Natural killer cell (primary cell): ENCODE measurements around the gene RBM5. TPM values are rescaled to one million over a fixed set of nuclear protein-coding genes. Genes with fewer than 3 reads are reported as not detected.

Experiments used
- ATAC-seq, 3 donors: fragments of 150-1000 bp in 2 of 3; fragments of 200-7000 bp in 1 of 3; cut with Tn5 transposase; 1 replicate in 1 of 3; 2 replicates in 2 of 3; pipeline ENCODE4 v1.10.0; 2021; ENCODE audit warnings: mild to moderate bottlenecking in 2 of 3, moderate library complexity in 2 of 3
- DNase-seq, 2 donors: peaks; one replicate each; pipeline versions ENCODE4 v3.0.0 to v3.0.0-alpha.2; 2013 to 2021; ENCODE audit warnings: mixed read lengths in 1 of 2
- H3K27ac ChIP-seq: one replicate; pipeline ENCODE4 v1.5.1; 2013; ENCODE audit warnings: mild to moderate bottlenecking, low read length
- H3K27me3 ChIP-seq: one replicate; pipeline ENCODE4 v1.6.1; 2013; ENCODE audit warnings: low read length; ENCODE audit not compliant: control insufficient read depth, insufficient read depth
- H3K36me3 ChIP-seq: one replicate; pipeline ENCODE4 v1.6.1; 2013; ENCODE audit warnings: low read length; ENCODE audit not compliant: control insufficient read depth, insufficient read depth
- H3K4me1 ChIP-seq: one replicate; pipeline ENCODE4 v1.6.1; 2013; ENCODE audit warnings: low read length; ENCODE audit not compliant: control insufficient read depth, insufficient read depth
- H3K4me3 ChIP-seq: one replicate; pipeline ENCODE4 v1.5.1; 2013; ENCODE audit warnings: low read length
- H3K9me3 ChIP-seq: one replicate; pipeline ENCODE4 v1.6.1; 2013; ENCODE audit warnings: low read length; ENCODE audit not compliant: control insufficient read depth, insufficient read depth
- H3K27ac Mint-ChIP-seq, 2 donors: one replicate each; pipeline ENCODE4 v1.8.0; 2022; ENCODE audit warnings: mild to moderate bottlenecking in 2 of 2, mixed read lengths in 2 of 2, moderate library complexity in 1 of 2
- H3K27me3 Mint-ChIP-seq, 2 donors: one replicate each; pipeline ENCODE4 v1.8.0; 2022; ENCODE audit warnings: low read depth in 2 of 2, mixed read lengths in 2 of 2
- H3K36me3 Mint-ChIP-seq: one replicate; pipeline ENCODE4 v1.8.0; 2022; ENCODE audit warnings: mixed read lengths
- H3K4me1 Mint-ChIP-seq, 2 donors: one replicate each; pipeline ENCODE4 v1.8.0; 2022; ENCODE audit warnings: mixed read lengths in 2 of 2
- H3K4me3 Mint-ChIP-seq: one replicate; pipeline ENCODE4 v1.8.0; 2022; ENCODE audit warnings: mild to moderate bottlenecking, moderate library complexity, mixed read lengths
- H3K9me3 Mint-ChIP-seq, 2 donors: one replicate each; pipeline ENCODE4 v1.8.0; 2022; ENCODE audit warnings: mixed read lengths in 2 of 2
- WGBS: methylation state at CpG from one replicate; pipeline ENCODE4 v1.1.7; 2013; ENCODE audit warnings: missing lambda C conversion rate; ENCODE audit not compliant: insufficient coverage; 5-methylcytosine and 5-hydroxymethylcytosine counted together
- intact Hi-C: fragments of 100-400 bp; cut with micrococcal nuclease; formaldehyde crosslinking; loops from one replicate; pipeline ENCODE4 v1.14.2; 2022
- total RNA-seq, 4 donors: library from RNA; stranded (reverse); fragments of 120-200 nt in 1 of 4; gene quantifications; one replicate each; pipeline versions ENCODE4 v1.2.3 to v1.2.4, GENCODE V29; 2013 to 2022
- TF ChIP-seq, protein P1 (sequence below): fragments of 200-600 bp; IDR thresholded peaks from one replicate; pipeline ENCODE4 v1.8.0; 2022; ENCODE audit warnings: antibody characterized with exemption

Gene RBM5
- total RNA-seq, 3 donors from 2014 or later (not counting 1 experiment from before 2014, with no cell fraction given) = 359 to 473 (median 401) TPM

DNA sequence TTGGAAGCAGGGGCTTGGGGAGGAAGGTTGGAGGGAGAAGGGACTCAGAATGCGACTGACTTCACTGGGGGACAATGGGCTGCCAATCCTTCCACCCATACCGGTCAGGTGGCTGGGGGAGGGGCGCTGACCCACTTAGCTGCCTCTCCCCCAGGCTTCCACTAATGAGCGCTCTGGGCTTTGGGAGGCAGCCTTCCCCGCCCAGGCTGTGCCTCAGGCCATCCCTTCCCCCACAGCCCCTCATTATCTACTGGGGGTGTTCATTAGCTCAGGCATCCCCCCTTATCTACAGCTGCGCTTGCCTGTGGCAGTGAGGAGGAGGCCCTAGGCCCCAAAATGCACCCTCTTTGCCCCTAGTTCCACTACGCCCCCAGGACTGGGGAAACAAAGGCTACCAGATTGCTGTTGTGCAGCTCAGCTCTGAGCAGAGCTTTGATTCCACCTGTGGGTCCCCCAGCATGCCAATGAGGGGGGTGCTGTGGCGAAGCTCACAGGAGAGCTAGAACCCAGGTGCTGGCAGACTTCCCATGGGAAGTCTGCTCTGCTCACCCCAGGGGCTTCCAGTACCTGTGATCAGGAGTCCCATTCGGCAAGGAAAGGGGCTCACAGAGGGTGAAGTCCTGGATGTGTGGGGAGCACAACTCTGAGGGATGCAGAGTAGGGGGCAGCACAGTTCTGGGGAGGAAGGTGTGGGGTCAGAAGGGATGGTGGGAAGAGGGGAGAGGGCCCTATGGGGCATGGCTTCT lies 37.0 kb downstream of the RBM5 start:
- 90% methylated on average over 8 of the region's 9 CpGs for WGBS

GRCh38 chr3:50126287-50127211 lies 37.8 kb downstream of the RBM5 start:
- H3K36me3 Mint-ChIP-seq = no peaks in the 10 kb centered on the region
- no peak overlapping the region for H3K4me3 Mint-ChIP-seq
- no peaks in the 10 kb centered on the region for H3K27me3 ChIP-seq
- no peaks in the 10 kb centered on the region for H3K27me3 Mint-ChIP-seq
- TF ChIP-seq, protein P1, sequence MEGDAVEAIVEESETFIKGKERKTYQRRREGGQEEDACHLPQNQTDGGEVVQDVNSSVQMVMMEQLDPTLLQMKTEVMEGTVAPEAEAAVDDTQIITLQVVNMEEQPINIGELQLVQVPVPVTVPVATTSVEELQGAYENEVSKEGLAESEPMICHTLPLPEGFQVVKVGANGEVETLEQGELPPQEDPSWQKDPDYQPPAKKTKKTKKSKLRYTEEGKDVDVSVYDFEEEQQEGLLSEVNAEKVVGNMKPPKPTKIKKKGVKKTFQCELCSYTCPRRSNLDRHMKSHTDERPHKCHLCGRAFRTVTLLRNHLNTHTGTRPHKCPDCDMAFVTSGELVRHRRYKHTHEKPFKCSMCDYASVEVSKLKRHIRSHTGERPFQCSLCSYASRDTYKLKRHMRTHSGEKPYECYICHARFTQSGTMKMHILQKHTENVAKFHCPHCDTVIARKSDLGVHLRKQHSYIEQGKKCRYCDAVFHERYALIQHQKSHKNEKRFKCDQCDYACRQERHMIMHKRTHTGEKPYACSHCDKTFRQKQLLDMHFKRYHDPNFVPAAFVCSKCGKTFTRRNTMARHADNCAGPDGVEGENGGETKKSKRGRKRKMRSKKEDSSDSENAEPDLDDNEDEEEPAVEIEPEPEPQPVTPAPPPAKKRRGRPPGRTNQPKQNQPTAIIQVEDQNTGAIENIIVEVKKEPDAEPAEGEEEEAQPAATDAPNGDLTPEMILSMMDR = no peak
- no peak overlapping the region for H3K4me3 ChIP-seq
- peaks cover 2% of the 10 kb centered on the region for H3K36me3 ChIP-seq
- no peaks in the 10 kb centered on the region for H3K9me3 Mint-ChIP-seq
- H3K4me1 Mint-ChIP-seq = peaks cover 3 to 8% of the 10 kb centered on the region in 2 donors
- intact Hi-C loops = no loop called here
- H3K27ac ChIP-seq = no peak overlapping the region
- no peak overlapping the region for H3K27ac Mint-ChIP-seq
- DNase-seq (no peak), ATAC-seq (no peak)
- H3K4me1 ChIP-seq = no peaks in the 10 kb centered on the region
- 97% methylated on average over 15 of the region's 16 CpGs for WGBS
- no peaks in the 10 kb centered on the region for H3K9me3 ChIP-seq

More for the DNA sequence above, 37.0 kb downstream of the RBM5 start:
- no peaks in the 10 kb centered on the region for H3K9me3 Mint-ChIP-seq
- Histone ChIP-seq H3K4me1 (no peaks in the 10 kb centered on the region), H3K27ac (no peak overlapping the region), H3K36me3 (peaks cover 7% of the 10 kb centered on the region), H3K27me3 (no peaks in the 10 kb centered on the region), H3K9me3 (no peaks in the 10 kb centered on the region), H3K4me3 (no peak overlapping the region)
- intact Hi-C loops = no loop called here
- ATAC-seq (no peak), DNase-seq (no peak)
- no peak overlapping the region for H3K27ac Mint-ChIP-seq
- H3K27me3 Mint-ChIP-seq = no peaks in the 10 kb centered on the region
- H3K36me3 Mint-ChIP-seq = no peaks in the 10 kb centered on the region
- no peak overlapping the region for H3K4me3 Mint-ChIP-seq
- TF ChIP-seq, protein P1 = no peak
- peaks cover 3 to 8% of the 10 kb centered on the region in 2 donors for H3K4me1 Mint-ChIP-seq

DNA sequence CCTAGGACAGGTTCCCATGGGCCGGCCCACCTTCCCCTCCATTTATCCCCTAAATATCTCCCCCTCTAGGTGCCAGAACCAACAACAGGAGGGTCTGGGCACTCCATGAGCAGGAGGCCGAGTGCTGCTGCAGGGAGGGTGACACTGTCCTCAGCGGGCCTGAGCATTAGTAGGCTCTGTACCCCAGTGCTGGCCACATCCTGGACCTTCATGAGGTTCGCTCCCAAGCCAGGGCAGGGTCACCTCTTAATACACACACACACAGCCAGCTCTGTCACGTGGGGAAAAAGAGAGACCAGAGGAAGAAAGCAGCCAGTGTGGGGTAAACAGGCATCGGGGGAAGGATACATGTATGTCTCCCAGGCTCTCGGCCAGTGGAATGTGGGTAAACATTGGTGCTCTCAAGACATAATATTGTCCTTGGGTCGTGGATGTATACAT lies 38.6 kb downstream of the RBM5 start:
- Mint-ChIP-seq H3K4me3 (no peak overlapping the region), H3K27ac (no peak overlapping the region), H3K27me3 (no peaks in the 10 kb centered on the region), H3K4me1 (peaks cover 3 to 4% of the 10 kb centered on the region in 2 donors), H3K36me3 (no peaks in the 10 kb centered on the region), H3K9me3 (no peaks in the 10 kb centered on the region)
- H3K27me3 ChIP-seq = no peaks in the 10 kb centered on the region
- H3K4me3 ChIP-seq = no peak overlapping the region
- H3K27ac ChIP-seq = no peak overlapping the region
- DNase-seq = no peak
- TF ChIP-seq, protein P1 = no peak
- intact Hi-C loops = no loop called here
- ATAC-seq = no peak
- 86% methylated on average over 7 of the region's 8 CpGs for WGBS
- no peaks in the 10 kb centered on the region for H3K4me1 ChIP-seq
- no peaks in the 10 kb centered on the region for H3K9me3 ChIP-seq
- H3K36me3 ChIP-seq = no peaks in the 10 kb centered on the region
